ENCODE measurements around the gene NCOR1. TPM values are rescaled to one million over a fixed set of nuclear protein-coding genes. Genes with fewer than 3 reads are reported as not detected.

The NCOR1 gene
- polyA plus RNA-seq, 1 of the 3 experiments (the other 2 are of a cell fraction) = 42.1 TPM

DNA sequence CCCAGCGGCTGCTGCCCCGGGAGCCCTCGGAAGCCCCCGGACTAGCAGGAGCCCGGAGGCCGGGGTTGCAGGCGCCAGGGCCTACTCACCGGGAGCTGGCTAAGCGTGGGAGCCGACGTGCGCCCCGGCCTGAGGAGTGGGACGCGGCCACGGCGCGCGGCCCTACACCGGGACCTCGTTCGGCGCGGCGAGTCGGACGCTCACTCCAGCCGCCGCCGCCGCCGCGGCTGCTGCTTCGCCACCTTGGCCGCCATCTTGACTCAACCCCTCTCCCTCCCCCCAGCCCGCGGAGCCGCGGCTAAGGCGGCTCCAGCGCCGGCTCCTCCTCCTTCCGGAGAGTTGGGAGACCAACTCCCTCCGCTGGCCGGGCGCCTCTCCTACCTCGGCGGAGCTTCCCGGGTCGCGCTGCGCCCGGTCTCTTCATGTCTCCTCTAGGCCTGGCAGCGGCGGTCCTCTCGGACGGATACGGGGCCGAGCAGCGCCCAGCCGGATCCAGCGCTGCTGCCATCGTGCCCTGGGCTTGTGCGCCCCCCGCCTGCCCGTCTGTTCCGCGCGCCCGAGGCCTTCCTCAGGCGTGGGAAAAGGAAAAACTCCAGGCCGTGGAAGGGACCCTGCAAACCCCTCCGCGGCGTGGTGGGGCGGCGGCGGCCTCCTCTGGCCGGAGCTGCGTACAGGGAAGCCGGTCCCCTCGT is at the start of gene NCOR1 (continued):
- peak; percentile 52; the same call in 1 of the 2 replicates for TF ChIP-seq GABPA (IDR thresholded peaks at IDR 0.05; ENCODE audit: low read depth)
- no peak for TF ChIP-seq TEAD4 (IDR thresholded peaks at IDR 0.05; ENCODE audit: borderline replicate concordance, insufficient read depth)
- TF ChIP-seq EP300 (IDR thresholded peaks at IDR 0.05; ENCODE audit: borderline replicate concordance in 1 of 2, low read depth in 1 of 2, low read length in 1 of 2) = peak in 1 of 2 experiments; percentile 55; a peak in 1 of 4 replicates
- peak; percentile 41 for TF ChIP-seq RAD21 (IDR thresholded peaks at IDR 0.05; ENCODE audit: low read length)
- TF ChIP-seq, protein P1, sequence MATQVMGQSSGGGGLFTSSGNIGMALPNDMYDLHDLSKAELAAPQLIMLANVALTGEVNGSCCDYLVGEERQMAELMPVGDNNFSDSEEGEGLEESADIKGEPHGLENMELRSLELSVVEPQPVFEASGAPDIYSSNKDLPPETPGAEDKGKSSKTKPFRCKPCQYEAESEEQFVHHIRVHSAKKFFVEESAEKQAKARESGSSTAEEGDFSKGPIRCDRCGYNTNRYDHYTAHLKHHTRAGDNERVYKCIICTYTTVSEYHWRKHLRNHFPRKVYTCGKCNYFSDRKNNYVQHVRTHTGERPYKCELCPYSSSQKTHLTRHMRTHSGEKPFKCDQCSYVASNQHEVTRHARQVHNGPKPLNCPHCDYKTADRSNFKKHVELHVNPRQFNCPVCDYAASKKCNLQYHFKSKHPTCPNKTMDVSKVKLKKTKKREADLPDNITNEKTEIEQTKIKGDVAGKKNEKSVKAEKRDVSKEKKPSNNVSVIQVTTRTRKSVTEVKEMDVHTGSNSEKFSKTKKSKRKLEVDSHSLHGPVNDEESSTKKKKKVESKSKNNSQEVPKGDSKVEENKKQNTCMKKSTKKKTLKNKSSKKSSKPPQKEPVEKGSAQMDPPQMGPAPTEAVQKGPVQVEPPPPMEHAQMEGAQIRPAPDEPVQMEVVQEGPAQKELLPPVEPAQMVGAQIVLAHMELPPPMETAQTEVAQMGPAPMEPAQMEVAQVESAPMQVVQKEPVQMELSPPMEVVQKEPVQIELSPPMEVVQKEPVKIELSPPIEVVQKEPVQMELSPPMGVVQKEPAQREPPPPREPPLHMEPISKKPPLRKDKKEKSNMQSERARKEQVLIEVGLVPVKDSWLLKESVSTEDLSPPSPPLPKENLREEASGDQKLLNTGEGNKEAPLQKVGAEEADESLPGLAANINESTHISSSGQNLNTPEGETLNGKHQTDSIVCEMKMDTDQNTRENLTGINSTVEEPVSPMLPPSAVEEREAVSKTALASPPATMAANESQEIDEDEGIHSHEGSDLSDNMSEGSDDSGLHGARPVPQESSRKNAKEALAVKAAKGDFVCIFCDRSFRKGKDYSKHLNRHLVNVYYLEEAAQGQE (IDR thresholded peaks at IDR 0.05; ENCODE audit: low read depth, low read length) = 0 out of 2 replicates have a peak, but pooled peaks have one; percentile 10
- peak; percentile 96 for TF ChIP-seq TAF1 (IDR thresholded peaks at IDR 0.05; ENCODE audit: borderline replicate concordance, low read depth, low read length)
- TF ChIP-seq RFX5 (IDR thresholded peaks at IDR 0.05; ENCODE audit: low read length) = no peak
- TF ChIP-seq SIN3A (IDR thresholded peaks at IDR 0.05; ENCODE audit: borderline replicate concordance, low read depth, low read length) = 0 out of 2 replicates have a peak, but pooled peaks have one; percentile 59

DNA sequence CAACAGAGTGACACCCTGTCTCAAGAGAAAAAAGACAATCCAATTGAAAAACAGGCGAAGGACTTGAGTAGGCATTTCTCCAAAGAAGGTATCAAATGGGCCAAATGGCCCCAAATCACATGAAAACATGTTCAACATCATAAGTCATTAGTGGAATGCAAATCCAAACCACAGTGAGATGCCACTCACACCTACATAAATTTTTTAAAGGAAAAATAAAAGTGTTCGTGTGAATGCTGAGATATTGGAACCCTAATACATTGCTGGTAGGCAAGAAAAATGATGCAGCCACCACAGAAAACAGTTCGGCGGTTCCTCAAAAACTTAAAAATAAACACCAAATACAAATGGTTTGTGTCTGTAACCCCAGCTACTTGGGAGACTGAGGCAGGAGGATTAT is 46.9 kb upstream of the NCOR1 start:
- H3K27ac ChIP-seq (ENCODE audit: low read depth in 2 of 2, low read length in 1 of 2) = no peak overlapping the region
- DNase-seq = no peak
- CTCF ChIA-PET = interaction anchor here (1.2 kb wide), 1 partner anchor 14 kb away, joined by 3 read pairs; no protein-coding TSS in a partner anchor
- H3K9me2 ChIP-seq = no peaks in the 10 kb centered on the region
- no peaks in the 10 kb centered on the region for H3K36me3 ChIP-seq (replicated peaks in 1 of 2; ENCODE audit: control insufficient read depth in 1 of 2, insufficient read depth in 2 of 2, low read length in 1 of 2)
- WGBS (ENCODE audit: low lambda C conversion rate) = 98% methylated on average over 4 of the region's 4 CpGs
- H3F3A ChIP-seq (replicated peaks; ENCODE audit: insufficient read depth) = no peaks in the 10 kb centered on the region
- H3K4me2 ChIP-seq = no peak overlapping the region
- H3K4me1 ChIP-seq (ENCODE audit: control insufficient read depth in 1 of 2, insufficient read depth in 2 of 2, low read depth in 1 of 2, low read length in 1 of 2) = no peaks in the 10 kb centered on the region
- no peaks in the 10 kb centered on the region for H4K20me1 ChIP-seq (ENCODE audit: insufficient read depth)
- no peaks in the 10 kb centered on the region for H3K27me3 ChIP-seq (ENCODE audit: insufficient read depth)
- no peaks in the 10 kb centered on the region for H3K9me3 ChIP-seq
- no peak overlapping the region for H2AFZ ChIP-seq (ENCODE audit: low read depth)
- H3K79me2 ChIP-seq (ENCODE audit: insufficient read depth) = no peaks in the 10 kb centered on the region; the same call in 1 of the 2 replicates
- no peak overlapping the region for H3K9ac ChIP-seq
- POLR2A ChIA-PET = no interaction called here
- H3K4me3 ChIP-seq (ENCODE audit: low read depth in 2 of 2, low read length in 1 of 2) = no peak overlapping the region
- TF ChIP-seq SIN3A (IDR thresholded peaks at IDR 0.05; ENCODE audit: borderline replicate concordance, low read depth, low read length) = no peak
- no peak for TF ChIP-seq FOXM1 (IDR thresholded peaks at IDR 0.05; ENCODE audit: low read depth)
- no peak for TF ChIP-seq POLR2AphosphoS5 (IDR thresholded peaks at IDR 0.05; ENCODE audit: low read depth, low read length)
- no peak for TF ChIP-seq EP300 (IDR thresholded peaks at IDR 0.05; ENCODE audit: borderline replicate concordance in 1 of 2, low read depth in 1 of 2, low read length in 1 of 2)
- TF ChIP-seq TAF1 (IDR thresholded peaks at IDR 0.05; ENCODE audit: borderline replicate concordance, low read depth, low read length) = no peak
- TF ChIP-seq GATA2 (CRISPR knock-in tag; IDR thresholded peaks at IDR 0.05) = no peak
- TF ChIP-seq, protein P1 (IDR thresholded peaks at IDR 0.05; ENCODE audit: low read depth, low read length) = no peak
- TF ChIP-seq NFIC (IDR thresholded peaks at IDR 0.05; ENCODE audit: borderline replicate concordance) = no peak
- no peak for TF ChIP-seq FOXJ3 (CRISPR knock-in tag; IDR thresholded peaks at IDR 0.05)
- no peak for TF ChIP-seq EZH2phosphoT487 (IDR thresholded peaks at IDR 0.05; ENCODE audit: borderline replicate concordance, low read depth)
- no peak for TF ChIP-seq JUND (IDR thresholded peaks at IDR 0.05)
- no peak for TF ChIP-seq TEAD4 (IDR thresholded peaks at IDR 0.05; ENCODE audit: borderline replicate concordance, insufficient read depth)
- no peak for TF ChIP-seq YY1 (IDR thresholded peaks at IDR 0.05; ENCODE audit: low read depth)
- TF ChIP-seq, protein P2, sequence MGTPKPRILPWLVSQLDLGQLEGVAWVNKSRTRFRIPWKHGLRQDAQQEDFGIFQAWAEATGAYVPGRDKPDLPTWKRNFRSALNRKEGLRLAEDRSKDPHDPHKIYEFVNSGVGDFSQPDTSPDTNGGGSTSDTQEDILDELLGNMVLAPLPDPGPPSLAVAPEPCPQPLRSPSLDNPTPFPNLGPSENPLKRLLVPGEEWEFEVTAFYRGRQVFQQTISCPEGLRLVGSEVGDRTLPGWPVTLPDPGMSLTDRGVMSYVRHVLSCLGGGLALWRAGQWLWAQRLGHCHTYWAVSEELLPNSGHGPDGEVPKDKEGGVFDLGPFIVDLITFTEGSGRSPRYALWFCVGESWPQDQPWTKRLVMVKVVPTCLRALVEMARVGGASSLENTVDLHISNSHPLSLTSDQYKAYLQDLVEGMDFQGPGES (IDR thresholded peaks at IDR 0.05; ENCODE audit: low read depth, low read length) = no peak
- TF ChIP-seq, protein P3, sequence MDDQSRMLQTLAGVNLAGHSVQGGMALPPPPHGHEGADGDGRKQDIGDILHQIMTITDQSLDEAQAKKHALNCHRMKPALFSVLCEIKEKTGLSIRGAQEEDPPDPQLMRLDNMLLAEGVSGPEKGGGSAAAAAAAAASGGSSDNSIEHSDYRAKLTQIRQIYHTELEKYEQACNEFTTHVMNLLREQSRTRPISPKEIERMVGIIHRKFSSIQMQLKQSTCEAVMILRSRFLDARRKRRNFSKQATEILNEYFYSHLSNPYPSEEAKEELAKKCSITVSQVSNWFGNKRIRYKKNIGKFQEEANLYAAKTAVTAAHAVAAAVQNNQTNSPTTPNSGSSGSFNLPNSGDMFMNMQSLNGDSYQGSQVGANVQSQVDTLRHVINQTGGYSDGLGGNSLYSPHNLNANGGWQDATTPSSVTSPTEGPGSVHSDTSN (IDR thresholded peaks at IDR 0.05) = no peak
- TF ChIP-seq RAD21 (IDR thresholded peaks at IDR 0.05; ENCODE audit: low read length) = no peak
- TF ChIP-seq, protein P4, sequence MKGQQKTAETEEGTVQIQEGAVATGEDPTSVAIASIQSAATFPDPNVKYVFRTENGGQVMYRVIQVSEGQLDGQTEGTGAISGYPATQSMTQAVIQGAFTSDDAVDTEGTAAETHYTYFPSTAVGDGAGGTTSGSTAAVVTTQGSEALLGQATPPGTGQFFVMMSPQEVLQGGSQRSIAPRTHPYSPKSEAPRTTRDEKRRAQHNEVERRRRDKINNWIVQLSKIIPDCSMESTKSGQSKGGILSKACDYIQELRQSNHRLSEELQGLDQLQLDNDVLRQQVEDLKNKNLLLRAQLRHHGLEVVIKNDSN (IDR thresholded peaks at IDR 0.05; ENCODE audit: borderline replicate concordance, low read depth) = no peak
